ENCODE data around the gene SULF2.

Gene SULF2

DNA sequence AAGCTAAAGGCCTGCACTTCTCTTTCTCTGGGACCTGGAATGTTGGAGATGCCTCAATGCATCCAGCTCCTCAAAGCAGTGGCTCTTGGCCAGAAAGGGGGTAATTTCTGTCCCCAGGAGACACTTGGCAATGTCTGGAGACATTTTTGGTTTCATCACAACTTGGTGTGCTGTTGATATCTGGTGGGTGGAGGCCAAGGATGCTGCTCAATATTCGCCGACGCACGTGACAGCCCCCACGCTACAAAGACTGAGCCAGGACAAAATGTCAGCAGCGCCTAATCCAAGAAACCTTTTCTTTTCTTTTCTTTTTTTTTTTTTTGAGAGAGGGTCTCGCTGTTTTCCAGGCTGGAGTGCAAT lies 79.8 kb downstream of the SULF2 start:
- no peak for DNase-seq (ENCODE audit: low read depth in 1 of 2, low spot score in 1 of 2)
- TF ChIP-seq GABPA (IDR thresholded peaks at IDR 0.05; ENCODE audit: low read depth) (no peak), SPI1 (IDR thresholded peaks at IDR 0.05; ENCODE audit: borderline replicate concordance, low read depth) (no peak), POLR2AphosphoS5 (IDR thresholded peaks at IDR 0.05; ENCODE audit: low read depth) (no peak)
- TF ChIP-seq, protein P1, sequence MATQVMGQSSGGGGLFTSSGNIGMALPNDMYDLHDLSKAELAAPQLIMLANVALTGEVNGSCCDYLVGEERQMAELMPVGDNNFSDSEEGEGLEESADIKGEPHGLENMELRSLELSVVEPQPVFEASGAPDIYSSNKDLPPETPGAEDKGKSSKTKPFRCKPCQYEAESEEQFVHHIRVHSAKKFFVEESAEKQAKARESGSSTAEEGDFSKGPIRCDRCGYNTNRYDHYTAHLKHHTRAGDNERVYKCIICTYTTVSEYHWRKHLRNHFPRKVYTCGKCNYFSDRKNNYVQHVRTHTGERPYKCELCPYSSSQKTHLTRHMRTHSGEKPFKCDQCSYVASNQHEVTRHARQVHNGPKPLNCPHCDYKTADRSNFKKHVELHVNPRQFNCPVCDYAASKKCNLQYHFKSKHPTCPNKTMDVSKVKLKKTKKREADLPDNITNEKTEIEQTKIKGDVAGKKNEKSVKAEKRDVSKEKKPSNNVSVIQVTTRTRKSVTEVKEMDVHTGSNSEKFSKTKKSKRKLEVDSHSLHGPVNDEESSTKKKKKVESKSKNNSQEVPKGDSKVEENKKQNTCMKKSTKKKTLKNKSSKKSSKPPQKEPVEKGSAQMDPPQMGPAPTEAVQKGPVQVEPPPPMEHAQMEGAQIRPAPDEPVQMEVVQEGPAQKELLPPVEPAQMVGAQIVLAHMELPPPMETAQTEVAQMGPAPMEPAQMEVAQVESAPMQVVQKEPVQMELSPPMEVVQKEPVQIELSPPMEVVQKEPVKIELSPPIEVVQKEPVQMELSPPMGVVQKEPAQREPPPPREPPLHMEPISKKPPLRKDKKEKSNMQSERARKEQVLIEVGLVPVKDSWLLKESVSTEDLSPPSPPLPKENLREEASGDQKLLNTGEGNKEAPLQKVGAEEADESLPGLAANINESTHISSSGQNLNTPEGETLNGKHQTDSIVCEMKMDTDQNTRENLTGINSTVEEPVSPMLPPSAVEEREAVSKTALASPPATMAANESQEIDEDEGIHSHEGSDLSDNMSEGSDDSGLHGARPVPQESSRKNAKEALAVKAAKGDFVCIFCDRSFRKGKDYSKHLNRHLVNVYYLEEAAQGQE (IDR thresholded peaks at IDR 0.05; ENCODE audit: insufficient replicate concordance, low read depth) = no peak
- TF ChIP-seq, protein P2, sequence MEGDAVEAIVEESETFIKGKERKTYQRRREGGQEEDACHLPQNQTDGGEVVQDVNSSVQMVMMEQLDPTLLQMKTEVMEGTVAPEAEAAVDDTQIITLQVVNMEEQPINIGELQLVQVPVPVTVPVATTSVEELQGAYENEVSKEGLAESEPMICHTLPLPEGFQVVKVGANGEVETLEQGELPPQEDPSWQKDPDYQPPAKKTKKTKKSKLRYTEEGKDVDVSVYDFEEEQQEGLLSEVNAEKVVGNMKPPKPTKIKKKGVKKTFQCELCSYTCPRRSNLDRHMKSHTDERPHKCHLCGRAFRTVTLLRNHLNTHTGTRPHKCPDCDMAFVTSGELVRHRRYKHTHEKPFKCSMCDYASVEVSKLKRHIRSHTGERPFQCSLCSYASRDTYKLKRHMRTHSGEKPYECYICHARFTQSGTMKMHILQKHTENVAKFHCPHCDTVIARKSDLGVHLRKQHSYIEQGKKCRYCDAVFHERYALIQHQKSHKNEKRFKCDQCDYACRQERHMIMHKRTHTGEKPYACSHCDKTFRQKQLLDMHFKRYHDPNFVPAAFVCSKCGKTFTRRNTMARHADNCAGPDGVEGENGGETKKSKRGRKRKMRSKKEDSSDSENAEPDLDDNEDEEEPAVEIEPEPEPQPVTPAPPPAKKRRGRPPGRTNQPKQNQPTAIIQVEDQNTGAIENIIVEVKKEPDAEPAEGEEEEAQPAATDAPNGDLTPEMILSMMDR (IDR thresholded peaks at IDR 0.05; ENCODE audit: insufficient read depth, low read length) = no peak
- no peaks in the 10 kb centered on the region for H3K27me3 ChIP-seq (ENCODE audit: insufficient read depth, poor library complexity, severe bottlenecking)

DNA sequence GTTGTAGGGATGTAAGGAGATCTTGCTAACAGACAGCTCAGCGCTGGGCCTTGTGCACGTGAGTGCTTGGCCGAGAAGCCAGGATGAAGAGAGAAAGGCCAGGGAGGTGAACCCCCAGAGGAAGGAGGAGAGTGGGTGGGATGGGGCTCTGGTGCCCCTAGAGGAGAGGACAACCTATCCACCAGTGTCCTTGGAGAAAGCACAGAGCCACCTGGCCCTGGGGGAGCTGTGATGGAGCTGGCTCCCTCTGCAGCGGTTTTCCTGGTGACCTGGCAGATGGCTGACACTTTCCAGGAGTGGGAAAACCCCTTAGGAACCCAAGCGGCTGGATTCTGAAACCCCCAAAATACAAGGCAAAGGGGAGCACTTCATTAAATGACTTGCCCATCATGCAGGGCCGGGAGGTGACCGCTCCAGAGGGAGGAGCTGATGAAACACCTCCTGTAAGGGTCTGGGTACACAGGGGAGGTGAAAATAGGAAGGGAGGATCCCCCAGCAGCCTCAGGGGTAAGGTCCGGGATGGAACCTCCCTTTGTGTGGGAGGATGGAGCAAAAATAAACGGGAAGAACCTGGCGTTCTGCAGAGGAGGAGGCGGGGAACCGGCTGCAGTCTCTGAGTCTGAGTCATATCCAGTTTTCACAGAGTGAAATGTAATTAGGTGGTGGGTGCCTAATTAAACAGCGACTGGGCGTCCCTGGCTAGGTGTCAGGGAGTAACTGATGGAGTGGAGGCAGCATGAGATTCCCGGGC lies 80.4 kb downstream of the SULF2 start:
- no peaks in the 10 kb centered on the region for H3K27me3 ChIP-seq (ENCODE audit: insufficient read depth, poor library complexity, severe bottlenecking)
- no peak overlapping the region for H3K27ac ChIP-seq (replicated peaks)
- TF ChIP-seq SPI1 (IDR thresholded peaks at IDR 0.05; ENCODE audit: borderline replicate concordance, low read depth) (no peak), GABPA (IDR thresholded peaks at IDR 0.05; ENCODE audit: low read depth) (no peak), POLR2AphosphoS5 (IDR thresholded peaks at IDR 0.05; ENCODE audit: low read depth) (no peak)
- TF ChIP-seq, protein P1 (IDR thresholded peaks at IDR 0.05; ENCODE audit: insufficient replicate concordance, low read depth) = no peak
- TF ChIP-seq, protein P2 (IDR thresholded peaks at IDR 0.05; ENCODE audit: insufficient read depth, low read length) = no peak
- no peak for DNase-seq (ENCODE audit: low read depth in 1 of 2, low spot score in 1 of 2)
- H3K4me3 ChIP-seq (replicated peaks; ENCODE audit: insufficient read depth, low read length) = no peak overlapping the region

More for the DNA sequence above, 79.8 kb downstream of the SULF2 start:
- no peak overlapping the region for H3K4me3 ChIP-seq (replicated peaks; ENCODE audit: insufficient read depth, low read length)
- no peak overlapping the region for H3K27ac ChIP-seq (replicated peaks)

DNA sequence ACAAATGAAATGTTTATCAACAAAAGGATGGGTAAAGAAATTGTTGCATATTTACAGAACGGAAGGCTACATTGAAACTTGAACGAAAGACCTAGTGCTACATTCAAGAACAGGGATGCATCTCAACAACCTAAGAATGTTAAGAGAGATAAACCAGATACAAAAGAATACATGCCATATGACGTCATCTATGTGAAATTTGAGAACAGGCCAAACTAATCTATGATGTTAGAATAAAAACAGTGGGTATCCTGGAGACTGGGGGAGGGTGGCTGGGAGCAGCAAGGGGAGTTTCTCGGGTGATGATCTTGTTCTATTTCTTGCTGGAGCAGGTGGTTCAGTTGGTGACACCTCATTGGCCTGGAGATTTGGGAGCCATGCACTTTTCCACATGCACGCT lies 81.5 kb downstream of the SULF2 start:
- TF ChIP-seq, protein P1 (IDR thresholded peaks at IDR 0.05; ENCODE audit: insufficient replicate concordance, low read depth) = no peak
- TF ChIP-seq SPI1 (IDR thresholded peaks at IDR 0.05; ENCODE audit: borderline replicate concordance, low read depth) (no peak), POLR2AphosphoS5 (IDR thresholded peaks at IDR 0.05; ENCODE audit: low read depth) (no peak)
- TF ChIP-seq, protein P2 (IDR thresholded peaks at IDR 0.05; ENCODE audit: insufficient read depth, low read length) = no peak
- H3K4me3 ChIP-seq (replicated peaks; ENCODE audit: insufficient read depth, low read length) = no peak overlapping the region
- DNase-seq (ENCODE audit: low read depth in 1 of 2, low spot score in 1 of 2) = no peak
- no peaks in the 10 kb centered on the region for H3K27me3 ChIP-seq (ENCODE audit: insufficient read depth, poor library complexity, severe bottlenecking)
- H3K27ac ChIP-seq (replicated peaks) = no peak overlapping the region
